BLaER1 (cell line): ENCODE results near the gene SLC12A7.
"Not testable (repeated sequence)": the region's sequence is repeated elsewhere in the genome, so short reads cannot be mapped to it uniquely, and the experiment has no call there.

Source experiments
- H3K27ac ChIP-seq: shearing (Covaris generic); formaldehyde crosslinking; 2 replicates; pipeline ENCODE4 v1.8.1; 2022
- H3K27me3 ChIP-seq: shearing (Covaris generic); formaldehyde crosslinking; 2 replicates; pipeline ENCODE4 v1.8.1; 2022
- H3K36me3 ChIP-seq: shearing (Covaris generic); formaldehyde crosslinking; 2 replicates; pipeline ENCODE4 v1.8.1; 2022
- H3K4me1 ChIP-seq: shearing (Covaris generic); formaldehyde crosslinking; 2 replicates; pipeline ENCODE4 v1.8.1; 2022
- H3K4me2 ChIP-seq: shearing (Covaris generic); formaldehyde crosslinking; 2 replicates; pipeline ENCODE4 v1.8.1; 2022
- H3K4me3 ChIP-seq: shearing (Covaris generic); formaldehyde crosslinking; 2 replicates; pipeline ENCODE4 v1.8.1; 2022
- H3K9ac ChIP-seq: shearing (Covaris generic); formaldehyde crosslinking; 2 replicates; pipeline ENCODE4 v1.8.1; 2022
- H3K9me3 ChIP-seq: shearing (Covaris generic); formaldehyde crosslinking; 2 replicates; pipeline ENCODE4 v1.8.1; 2022
- H4K20me1 ChIP-seq: shearing (Covaris generic); formaldehyde crosslinking; 2 replicates; pipeline ENCODE4 v1.8.1; 2022
- Cebpa-rat ChIP-seq: shearing (Covaris generic); IDR thresholded peaks from 2 replicates; pipeline ENCODE4 v1.8.1; 2022

SLC12A7 gene

DNA sequence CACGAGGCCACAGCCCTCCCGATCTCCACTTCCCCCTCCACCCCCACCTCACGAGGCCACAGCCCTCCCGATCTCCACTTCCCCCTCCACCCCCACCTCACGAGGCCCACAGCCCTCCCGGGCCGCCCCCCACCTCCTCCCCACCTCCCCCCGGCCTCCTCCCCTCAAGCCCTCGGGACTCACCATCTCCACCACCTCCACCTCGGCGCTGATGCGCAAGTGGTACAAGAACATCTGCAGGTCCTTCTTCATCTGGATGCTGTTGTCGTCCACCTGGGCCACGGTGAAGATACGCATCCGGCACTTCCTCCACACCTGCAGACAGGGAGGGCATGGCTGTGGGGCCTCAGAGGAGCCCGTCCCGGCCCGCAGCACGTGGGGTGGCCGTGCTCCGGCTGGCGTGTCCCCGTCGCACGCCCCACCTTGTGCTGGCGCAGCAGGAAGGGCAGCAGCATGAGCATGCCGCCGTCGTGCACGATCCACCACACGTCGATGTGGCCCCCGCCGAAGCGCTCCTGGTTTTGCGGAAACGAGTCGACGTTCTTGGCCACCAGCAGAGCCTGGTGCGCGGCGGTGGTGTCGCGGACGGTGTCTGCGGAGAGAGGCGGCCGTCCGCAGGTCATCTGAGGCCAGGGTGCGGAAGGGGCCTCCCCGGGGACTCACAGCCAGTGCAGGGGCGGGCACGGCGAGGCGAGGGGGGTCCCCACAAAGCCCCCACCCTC is 48.0 kb downstream of the SLC12A7 start:
- H3K4me2 ChIP-seq, result no peak overlapping the region
- peaks cover 54% of the 10 kb centered on the region for H4K20me1 ChIP-seq
- peaks cover 13% of the 10 kb centered on the region; the same call in 1 of the 2 replicates for H3K4me1 ChIP-seq
- peaks cover 82% of the 10 kb centered on the region; the same call in 1 of the 2 replicates for H3K36me3 ChIP-seq
- no peak overlapping the region for H3K27ac ChIP-seq
- no peak overlapping the region for H3K4me3 ChIP-seq
- no peaks in the 10 kb centered on the region for H3K9me3 ChIP-seq
- no peak for TF ChIP-seq Cebpa-rat
- no peak overlapping the region for H3K9ac ChIP-seq
- H3K27me3 ChIP-seq, result no peaks in the 10 kb centered on the region

DNA sequence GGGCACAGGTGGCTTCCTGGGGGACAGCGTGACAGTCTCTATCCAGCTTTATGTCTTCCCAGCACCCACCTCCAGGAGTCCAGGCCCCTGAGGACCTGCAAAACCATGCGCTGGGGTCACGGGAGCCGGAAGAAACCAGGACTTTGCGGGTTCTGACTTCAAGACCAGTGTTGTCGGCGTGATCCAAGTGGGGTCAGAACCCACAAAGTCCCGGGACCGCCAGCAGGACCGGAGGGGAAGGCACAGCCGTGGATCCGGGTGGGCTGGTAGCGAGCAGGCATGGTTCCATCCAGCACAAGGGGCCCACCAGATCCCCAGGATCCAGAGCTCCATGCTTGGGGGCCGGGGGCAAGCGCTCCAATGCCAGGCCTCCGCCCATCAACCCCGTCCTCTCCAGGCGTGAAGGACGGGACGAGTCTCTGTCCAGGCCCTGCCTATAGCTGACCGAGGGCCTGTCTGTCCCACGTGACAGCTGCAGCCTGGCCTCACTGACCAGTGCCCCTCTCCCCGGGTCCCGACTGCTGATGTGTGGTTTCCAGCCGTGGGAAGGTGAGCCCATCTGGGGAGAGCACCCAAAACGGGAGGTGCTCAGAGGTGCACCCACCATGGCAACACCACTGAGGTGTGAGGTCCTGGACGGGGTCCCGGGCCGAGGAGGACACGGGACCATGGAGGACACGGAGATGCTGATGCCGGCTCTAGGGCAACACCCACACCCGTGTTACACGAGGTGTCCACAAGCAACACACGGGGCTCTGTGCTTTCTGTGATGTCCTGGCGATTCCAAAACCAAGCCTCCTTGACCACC is 48.9 kb downstream of the SLC12A7 start:
- Histone ChIP-seq H4K20me1 (peaks cover 54% of the 10 kb centered on the region), H3K4me1 (peaks cover 13% of the 10 kb centered on the region; the same call in 1 of the 2 replicates), H3K9ac (no peak overlapping the region), H3K9me3 (no peaks in the 10 kb centered on the region), H3K27ac (no peak overlapping the region), H3K27me3 (no peaks in the 10 kb centered on the region), H3K4me3 (no peak overlapping the region), H3K36me3 (peaks cover 85% of the 10 kb centered on the region; the same call in 1 of the 2 replicates), H3K4me2 (no peak overlapping the region)
- TF ChIP-seq Cebpa-rat, result no peak

GRCh38 chr5:1061916-1062315 is 49.9 kb downstream of the SLC12A7 start:
- Histone ChIP-seq H3K9me3 (no peaks in the 10 kb centered on the region), H3K4me3 (no peak overlapping the region), H3K27ac (no peak overlapping the region), H4K20me1 (peaks cover 54% of the 10 kb centered on the region), H3K4me1 (peaks cover 6% of the 10 kb centered on the region), H3K4me2 (no peak overlapping the region), H3K36me3 (peaks cover 85% of the 10 kb centered on the region; the same call in 1 of the 2 replicates), H3K9ac (no peak overlapping the region), H3K27me3 (no peaks in the 10 kb centered on the region)
- TF ChIP-seq Cebpa-rat, result no peak

- not testable (repeated sequence) for H3K4me1 ChIP-seq, H3K4me2 ChIP-seq, H3K9ac ChIP-seq, H3K27ac ChIP-seq, H3K9me3 ChIP-seq, H3K4me3 ChIP-seq, H3K27me3 ChIP-seq
- H3K36me3 ChIP-seq, result peaks cover 84% of the 10 kb centered on the region; the same call in 1 of the 2 replicates
- peaks cover 54% of the 10 kb centered on the region for H4K20me1 ChIP-seq
Observed at GRCh38 chr5:1061292-1061691, 50.6 kb downstream of the SLC12A7 start.

- Histone ChIP-seq H4K20me1 (peaks cover 57% of the 10 kb centered on the region), H3K9ac (no peak overlapping the region), H3K4me3 (no peak overlapping the region), H3K27me3 (no peaks in the 10 kb centered on the region), H3K4me1 (peaks cover 13% of the 10 kb centered on the region), H3K4me2 (no peak overlapping the region), H3K27ac (no peak overlapping the region), H3K36me3 (peaks cover 86% of the 10 kb centered on the region; the same call in 1 of the 2 replicates), H3K9me3 (no peaks in the 10 kb centered on the region)
- TF ChIP-seq Cebpa-rat, result no peak
Observed at GRCh38 chr5:1060535-1060981, 51.3 kb downstream of the SLC12A7 start.

DNA sequence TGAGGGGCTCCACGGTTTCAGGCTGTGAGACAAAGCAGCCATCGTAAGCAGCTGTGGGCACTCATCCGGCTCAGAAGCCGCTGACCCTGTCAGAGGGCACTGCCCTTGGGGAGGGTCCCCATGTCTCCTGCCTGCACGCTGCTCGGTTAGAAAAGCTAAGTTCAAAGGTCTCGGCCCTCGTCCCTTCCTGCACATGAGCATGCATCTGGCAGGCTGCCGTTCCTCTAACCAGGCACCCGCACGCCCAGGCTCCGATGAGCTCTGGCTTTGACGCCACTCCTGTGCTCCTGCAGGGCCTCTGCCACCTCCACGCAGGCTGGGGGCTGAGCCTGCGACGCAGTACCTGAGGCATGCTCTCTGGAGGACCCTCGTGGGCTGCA is 52.0 kb downstream of the SLC12A7 start:
- no peaks in the 10 kb centered on the region for H3K9me3 ChIP-seq
- TF ChIP-seq Cebpa-rat, result no peak
- H3K9ac ChIP-seq, result no peak overlapping the region
- peaks cover 84% of the 10 kb centered on the region; the same call in 1 of the 2 replicates for H3K36me3 ChIP-seq
- peaks cover 20% of the 10 kb centered on the region for H3K4me1 ChIP-seq
- no peak overlapping the region for H3K27ac ChIP-seq
- no peaks in the 10 kb centered on the region for H3K27me3 ChIP-seq
- no peak overlapping the region for H3K4me2 ChIP-seq
- peaks cover 63% of the 10 kb centered on the region for H4K20me1 ChIP-seq
- no peak overlapping the region for H3K4me3 ChIP-seq

DNA sequence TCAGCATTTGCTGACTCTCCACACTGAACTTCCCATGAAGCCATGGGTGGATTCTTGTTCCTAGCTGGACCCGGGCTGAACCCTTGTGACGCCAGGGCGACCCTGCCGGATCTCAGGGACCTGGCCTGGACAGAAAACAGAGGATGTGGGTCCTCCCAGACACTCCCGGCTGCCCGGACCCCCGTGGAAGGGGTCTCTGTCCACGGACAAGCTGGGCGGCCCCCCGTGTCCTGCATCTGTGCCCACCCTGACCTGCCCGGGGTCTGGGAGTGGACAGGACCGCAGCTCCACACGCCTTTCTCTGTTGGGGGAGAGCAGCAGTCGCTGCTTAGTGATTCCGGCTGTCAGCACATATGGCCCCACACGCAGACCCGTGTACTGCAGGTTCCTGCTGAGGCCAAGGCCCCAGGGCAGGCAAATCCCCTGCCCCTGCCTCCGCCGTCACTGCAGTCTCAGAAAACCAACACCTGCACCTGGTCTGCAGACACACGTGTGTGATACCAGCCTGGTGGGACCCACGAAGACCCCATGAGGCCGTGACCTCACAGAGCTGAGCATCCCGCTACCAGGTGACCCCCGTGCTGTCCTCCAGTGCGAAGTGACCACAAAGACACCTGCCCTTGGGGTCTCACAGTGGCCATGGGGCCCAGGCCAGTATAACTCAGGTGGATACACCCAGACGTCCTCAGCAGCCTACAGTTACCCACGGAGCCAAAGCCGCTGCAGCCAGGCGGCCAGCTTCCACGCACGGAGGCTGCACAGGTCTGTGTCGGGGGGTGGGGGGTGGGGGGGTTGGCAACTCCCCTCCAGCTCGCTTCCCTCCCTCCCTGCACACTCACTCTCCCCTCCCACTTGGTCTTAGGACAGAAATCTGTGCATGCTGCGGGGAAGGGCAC is 52.6 kb downstream of the SLC12A7 start:
- Histone ChIP-seq H3K4me1 (peaks cover 27% of the 10 kb centered on the region), H3K9me3 (no peaks in the 10 kb centered on the region), H3K27me3 (no peaks in the 10 kb centered on the region), H3K27ac (no peak overlapping the region), H4K20me1 (peaks cover 70% of the 10 kb centered on the region), H3K9ac (no peak overlapping the region), H3K4me2 (no peak overlapping the region), H3K36me3 (peaks cover 84% of the 10 kb centered on the region; the same call in 1 of the 2 replicates), H3K4me3 (no peak overlapping the region)
- no peak for TF ChIP-seq Cebpa-rat

GRCh38 chr5:1058083-1058945 is 53.5 kb downstream of the SLC12A7 start:
- Histone ChIP-seq H3K36me3 (peaks cover 78% of the 10 kb centered on the region; the same call in 1 of the 2 replicates), H3K27ac (no peak overlapping the region), H3K4me2 (no peak overlapping the region), H3K4me1 (peaks cover 36% of the 10 kb centered on the region), H3K4me3 (no peak overlapping the region), H4K20me1 (peaks cover 78% of the 10 kb centered on the region), H3K9ac (no peak overlapping the region), H3K27me3 (no peaks in the 10 kb centered on the region), H3K9me3 (no peaks in the 10 kb centered on the region)
- no peak for TF ChIP-seq Cebpa-rat
